ENCODE measurements around the gene SEMA5A.

The SEMA5A gene

GRCh38 chr5:9473624-9474023, 72.3 kb downstream of the SEMA5A start:
- peak; percentile 42 for DNase-seq

GRCh38 chr5:9470410-9470809, 75.5 kb downstream of the SEMA5A start:
- DNase-seq = no peak

GRCh38 chr5:9468060-9468388, 77.9 kb downstream of the SEMA5A start:
- peak; percentile 94 for DNase-seq

GRCh38 chr5:9467199-9468059, 78.4 kb downstream of the SEMA5A start:
- no peak for DNase-seq

- no peak for DNase-seq
These were observed 79.2 kb downstream of the SEMA5A start for GRCh38 chr5:9466697-9467096.

- DNase-seq = no peak
These were observed 81.4 kb downstream of the SEMA5A start for GRCh38 chr5:9464478-9464877.

- DNase-seq = no peak
These were observed 83.8 kb downstream of the SEMA5A start for GRCh38 chr5:9462109-9462508.

GRCh38 chr5:9460885-9461645, 84.8 kb downstream of the SEMA5A start:
- DNase-seq = no peak

GRCh38 chr5:9456435-9457042, 89.3 kb downstream of the SEMA5A start:
- DNase-seq = peak; percentile 90

- no peak for DNase-seq
These were observed 89.9 kb downstream of the SEMA5A start for GRCh38 chr5:9455826-9456434.

GRCh38 chr5:9454491-9454890, 91.4 kb downstream of the SEMA5A start:
- no peak for DNase-seq

- DNase-seq = no peak
These were observed 91.8 kb downstream of the SEMA5A start for GRCh38 chr5:9454012-9454481.

GRCh38 chr5:9453480-9454011, 92.3 kb downstream of the SEMA5A start:
- no peak for DNase-seq

GRCh38 chr5:9452181-9452580, 93.7 kb downstream of the SEMA5A start:
- no peak for DNase-seq

GRCh38 chr5:9451037-9451436, 94.8 kb downstream of the SEMA5A start:
- no peak for DNase-seq

GRCh38 chr5:9447691-9448090, 98.2 kb downstream of the SEMA5A start:
- peak; percentile 22 for DNase-seq

GRCh38 chr5:9445826-9446388, 100.0 kb downstream of the SEMA5A start:
- peak; percentile 33 for DNase-seq

- no peak for DNase-seq
These were observed 101.5 kb downstream of the SEMA5A start for GRCh38 chr5:9444346-9444745.

- no peak for DNase-seq
These were observed 104.3 kb downstream of the SEMA5A start for GRCh38 chr5:9441610-9442009.

GRCh38 chr5:9440517-9440916, 105.4 kb downstream of the SEMA5A start:
- peak; percentile 56 for DNase-seq

- no peak for DNase-seq
These were observed 106.2 kb downstream of the SEMA5A start for GRCh38 chr5:9439531-9440292.

Measured in fibroblast of skin of back (primary cell).